ENCODE measurements around the gene CNNM1.

DNA sequence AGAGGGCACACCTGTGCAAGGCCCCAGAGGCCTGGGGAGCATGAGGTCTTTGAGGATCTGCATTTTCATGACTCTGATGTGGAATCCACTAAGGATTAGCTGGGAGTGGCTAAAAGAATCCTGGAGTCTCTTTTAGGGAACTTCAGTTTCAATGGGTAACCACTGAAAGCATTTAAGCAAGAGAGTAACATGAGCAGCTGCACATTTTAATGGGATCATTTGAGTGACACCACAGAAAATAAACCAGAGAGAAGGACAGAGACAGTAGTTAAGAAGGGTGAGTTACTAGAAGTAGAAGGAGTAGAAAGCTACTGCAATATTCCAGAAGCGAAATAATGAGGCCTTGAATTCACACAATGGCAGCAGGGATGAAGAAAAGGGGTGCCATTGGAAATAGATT is 96.0 kb downstream of the CNNM1 start:
- TF ChIP-seq CTCF (IDR thresholded peaks at IDR 0.05) (no peak), EP300 (IDR thresholded peaks at IDR 0.05) (no peak), POLR2A (IDR thresholded peaks at IDR 0.05) (no peak)
